NCI-H1694 (cell line): Measurements from ENCODE around the gene NEU2.

ENCODE experiments used
- DNase-seq: peaks from one replicate; lab custom pipeline; 2025; lab: John Stamatoyannopoulos, UW

The NEU2 gene

DNA sequence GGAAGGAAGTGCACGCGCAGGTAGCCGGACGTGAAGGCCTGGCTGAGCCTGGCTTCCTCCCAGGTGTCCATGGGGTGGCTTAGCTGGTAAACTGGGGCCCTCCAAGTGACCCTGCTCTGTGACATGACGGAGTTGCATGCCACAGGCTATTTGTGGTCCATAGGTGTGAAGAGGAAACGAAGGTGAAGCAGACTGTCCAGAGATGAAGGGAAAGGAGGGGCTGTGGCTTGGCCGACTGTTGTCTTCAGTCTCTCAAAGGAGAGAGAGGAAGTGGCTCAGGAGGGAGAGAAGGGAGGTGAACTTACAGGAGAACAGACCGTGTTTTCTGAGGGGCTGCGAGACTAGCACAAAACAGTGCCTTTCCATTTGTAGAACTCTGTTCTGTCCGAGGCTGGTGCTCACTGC lies 47.0 kb downstream of the NEU2 start:
- DNase-seq: no peak

- DNase-seq: no peak
Observed at GRCh38 chr2:233079953-233080835, 47.7 kb downstream of the NEU2 start.

- no peak for DNase-seq
Observed at GRCh38 chr2:233080836-233081229, 48.4 kb downstream of the NEU2 start.

- no peak for DNase-seq
Observed at GRCh38 chr2:233081232-233081730, 48.8 kb downstream of the NEU2 start.

- DNase-seq: no peak
Observed at GRCh38 chr2:233081731-233082221, 49.3 kb downstream of the NEU2 start.

DNA sequence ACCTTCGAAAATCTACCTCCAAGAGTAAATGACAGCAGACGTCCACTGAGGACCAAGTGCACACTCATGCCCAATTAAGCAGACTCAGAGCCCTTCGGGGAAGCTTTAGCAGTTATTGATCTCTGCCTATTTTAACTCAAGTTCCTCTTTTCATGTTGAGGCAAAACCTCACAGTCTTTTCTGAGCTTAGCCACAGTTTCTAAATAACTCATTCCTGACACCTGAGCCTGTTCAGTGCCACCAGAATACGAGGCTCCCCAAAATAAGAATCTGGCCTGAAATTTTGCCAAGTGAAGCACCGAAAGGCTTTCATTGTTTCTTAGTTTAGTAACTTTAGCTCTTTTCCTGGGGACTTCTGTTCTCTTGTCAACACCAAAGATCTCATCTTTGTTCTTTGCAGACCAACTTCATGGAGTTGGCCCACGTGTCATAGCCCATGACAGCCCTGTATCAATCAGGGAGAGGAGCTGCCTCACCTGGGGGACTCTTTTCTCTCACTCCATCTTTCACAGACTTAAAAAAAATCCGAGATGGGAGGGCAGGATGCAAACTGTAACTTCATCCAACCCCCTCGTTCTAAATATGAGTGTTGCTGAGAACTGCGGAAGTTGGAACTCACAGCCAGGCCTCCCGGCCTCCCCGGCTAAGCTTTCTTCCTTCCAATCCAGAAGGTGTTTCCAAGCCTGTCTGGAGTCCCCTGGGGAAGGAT lies 49.9 kb downstream of the NEU2 start:
- no peak for DNase-seq

GRCh38 chr2:233082931-233083755 lies 50.7 kb downstream of the NEU2 start:
- DNase-seq: no peak

DNA sequence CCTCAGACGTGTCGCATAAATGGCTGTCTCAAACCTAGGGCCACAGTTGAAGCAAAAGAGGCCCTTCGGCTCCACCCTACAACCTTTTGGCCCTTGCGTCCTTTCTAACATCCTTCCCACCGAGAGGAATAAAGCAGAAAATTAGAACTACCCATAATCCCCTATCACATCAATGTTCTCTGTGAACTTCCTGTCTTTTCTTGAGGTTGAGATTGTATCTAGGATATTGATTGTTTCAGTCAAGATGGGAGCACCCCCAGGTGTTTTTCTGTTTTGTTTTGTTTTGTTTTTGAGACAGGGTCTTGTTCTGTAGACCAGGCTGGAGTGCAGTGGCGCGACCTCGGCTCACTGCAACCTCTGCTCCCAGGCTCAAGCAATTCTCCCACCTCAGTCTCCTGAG lies 51.3 kb downstream of the NEU2 start:
- DNase-seq: no peak

DNA sequence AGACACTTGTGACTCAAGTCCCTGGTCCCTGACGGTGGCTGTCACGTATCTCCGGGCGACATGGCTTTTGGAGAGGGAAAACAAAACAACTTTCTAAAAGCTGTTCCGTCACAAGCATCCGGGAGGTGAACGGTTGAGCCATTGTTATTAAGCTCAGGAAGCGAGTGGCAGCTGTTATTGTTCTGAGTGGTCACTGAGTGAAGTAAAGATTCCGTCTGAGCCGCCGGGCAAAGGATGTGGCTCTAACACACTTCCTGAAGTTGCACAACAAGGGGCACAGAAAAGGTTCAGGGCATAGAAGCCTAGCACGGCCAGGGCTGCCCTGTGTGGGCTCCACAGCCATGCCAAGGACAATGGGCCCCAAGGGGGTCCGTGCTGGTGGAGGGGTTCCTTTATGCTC lies 52.0 kb downstream of the NEU2 start:
- DNase-seq: no peak
